NK-92 (cell line): ENCODE measurements around the gene PTBP1.
"Not testable (repeated sequence)": the region's sequence is repeated elsewhere in the genome, so short reads cannot be mapped to it uniquely, and the experiment has no call there.

Experiments used
- DNase-seq: peaks from one replicate; lab custom pipeline; 2025; ENCODE audit not compliant: unreplicated experiment; lab: John Stamatoyannopoulos, UW

Gene PTBP1

DNA sequence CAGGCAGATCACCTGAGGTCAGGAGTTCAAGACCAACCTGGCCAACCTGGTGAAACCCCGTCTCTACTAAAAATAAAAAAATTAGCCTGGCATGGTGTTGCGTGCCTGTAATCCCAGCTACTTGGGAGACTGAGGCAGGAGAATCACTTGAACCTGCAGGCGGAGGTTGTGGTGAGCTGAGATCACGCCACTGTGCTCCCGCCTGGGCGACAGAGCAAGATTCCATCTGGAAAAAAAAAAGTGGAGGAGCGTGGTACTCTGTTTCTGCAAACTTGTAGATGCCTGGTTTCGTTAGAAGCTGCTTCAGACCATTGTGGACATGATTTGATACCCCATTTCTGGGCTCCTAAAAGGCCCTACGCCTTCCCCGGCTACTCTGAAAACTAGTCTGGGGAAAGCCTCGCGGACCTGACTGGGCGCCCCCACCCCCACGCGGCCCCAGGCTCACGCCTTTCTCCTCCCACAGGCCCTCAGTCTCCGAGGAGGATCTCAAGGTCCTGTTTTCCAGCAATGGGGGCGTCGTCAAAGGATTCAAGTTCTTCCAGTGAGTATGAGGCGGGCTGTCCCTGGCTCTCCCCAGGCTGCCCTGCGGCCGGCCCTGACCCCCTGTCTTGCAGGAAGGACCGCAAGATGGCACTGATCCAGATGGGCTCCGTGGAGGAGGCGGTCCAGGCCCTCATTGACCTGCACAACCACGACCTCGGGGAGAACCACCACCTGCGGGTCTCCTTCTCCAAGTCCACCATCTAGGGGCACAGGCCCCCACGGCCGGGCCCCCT lies 13.0 kb downstream of the PTBP1 start:
- DNase-seq: no peak

DNA sequence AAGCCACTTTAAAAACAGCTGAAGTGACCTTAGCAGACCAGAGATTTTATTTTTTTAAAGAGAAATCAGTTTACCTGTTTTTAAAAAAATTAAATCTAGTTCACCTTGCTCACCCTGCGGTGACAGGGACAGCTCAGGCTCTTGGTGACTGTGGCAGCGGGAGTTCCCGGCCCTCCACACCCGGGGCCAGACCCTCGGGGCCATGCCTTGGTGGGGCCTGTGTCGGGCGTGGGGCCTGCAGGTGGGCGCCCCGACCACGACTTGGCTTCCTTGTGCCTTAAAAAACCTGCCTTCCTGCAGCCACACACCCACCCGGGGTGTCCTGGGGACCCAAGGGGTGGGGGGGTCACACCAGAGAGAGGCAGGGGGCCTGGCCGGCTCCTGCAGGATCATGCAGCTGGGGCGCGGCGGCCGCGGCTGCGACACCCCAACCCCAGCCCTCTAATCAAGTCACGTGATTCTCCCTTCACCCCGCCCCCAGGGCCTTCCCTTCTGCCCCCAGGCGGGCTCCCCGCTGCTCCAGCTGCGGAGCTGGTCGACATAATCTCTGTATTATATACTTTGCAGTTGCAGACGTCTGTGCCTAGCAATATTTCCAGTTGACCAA lies 13.7 kb downstream of the PTBP1 start:
- DNase-seq: no peak

DNA sequence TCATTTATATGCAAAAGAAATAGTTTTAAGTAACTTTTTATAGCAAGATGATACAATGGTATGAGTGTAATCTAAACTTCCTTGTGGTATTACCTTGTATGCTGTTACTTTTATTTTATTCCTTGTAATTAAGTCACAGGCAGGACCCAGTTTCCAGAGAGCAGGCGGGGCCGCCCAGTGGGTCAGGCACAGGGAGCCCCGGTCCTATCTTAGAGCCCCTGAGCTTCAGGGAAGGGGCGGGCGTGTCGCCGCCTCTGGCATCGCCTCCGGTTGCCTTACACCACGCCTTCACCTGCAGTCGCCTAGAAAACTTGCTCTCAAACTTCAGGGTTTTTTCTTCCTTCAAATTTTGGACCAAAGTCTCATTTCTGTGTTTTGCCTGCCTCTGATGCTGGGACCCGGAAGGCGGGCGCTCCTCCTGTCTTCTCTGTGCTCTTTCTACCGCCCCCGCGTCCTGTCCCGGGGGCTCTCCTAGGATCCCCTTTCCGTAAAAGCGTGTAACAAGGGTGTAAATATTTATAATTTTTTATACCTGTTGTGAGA lies 14.3 kb downstream of the PTBP1 start:
- DNase-seq: no peak

DNA sequence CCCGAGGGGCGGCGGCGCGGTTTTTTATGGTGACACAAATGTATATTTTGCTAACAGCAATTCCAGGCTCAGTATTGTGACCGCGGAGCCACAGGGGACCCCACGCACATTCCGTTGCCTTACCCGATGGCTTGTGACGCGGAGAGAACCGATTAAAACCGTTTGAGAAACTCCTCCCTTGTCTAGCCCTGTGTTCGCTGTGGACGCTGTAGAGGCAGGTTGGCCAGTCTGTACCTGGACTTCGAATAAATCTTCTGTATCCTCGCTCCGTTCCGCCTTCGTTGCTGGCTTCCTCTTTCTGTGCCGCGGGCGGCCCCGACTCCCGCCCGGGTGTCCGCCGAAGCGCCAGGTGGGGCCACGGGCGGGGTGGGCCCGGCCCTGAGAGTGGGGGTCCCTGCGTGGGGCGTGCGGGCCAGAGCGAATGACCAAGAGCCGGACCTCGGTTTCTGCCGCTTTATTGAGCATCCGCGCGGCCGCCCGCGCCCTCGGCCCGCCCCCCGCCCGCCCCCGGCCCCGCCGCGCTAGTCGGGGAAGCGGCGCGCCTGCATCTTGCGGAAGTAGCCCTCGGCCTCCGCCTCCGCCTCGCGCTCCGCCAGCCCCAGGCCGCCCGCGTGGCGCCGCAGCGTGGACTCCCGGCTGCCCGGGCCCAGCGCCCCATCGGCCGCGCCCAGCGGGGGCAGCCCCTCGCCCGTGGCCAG lies 14.9 kb downstream of the PTBP1 start:
- DNase-seq: no peak

DNA sequence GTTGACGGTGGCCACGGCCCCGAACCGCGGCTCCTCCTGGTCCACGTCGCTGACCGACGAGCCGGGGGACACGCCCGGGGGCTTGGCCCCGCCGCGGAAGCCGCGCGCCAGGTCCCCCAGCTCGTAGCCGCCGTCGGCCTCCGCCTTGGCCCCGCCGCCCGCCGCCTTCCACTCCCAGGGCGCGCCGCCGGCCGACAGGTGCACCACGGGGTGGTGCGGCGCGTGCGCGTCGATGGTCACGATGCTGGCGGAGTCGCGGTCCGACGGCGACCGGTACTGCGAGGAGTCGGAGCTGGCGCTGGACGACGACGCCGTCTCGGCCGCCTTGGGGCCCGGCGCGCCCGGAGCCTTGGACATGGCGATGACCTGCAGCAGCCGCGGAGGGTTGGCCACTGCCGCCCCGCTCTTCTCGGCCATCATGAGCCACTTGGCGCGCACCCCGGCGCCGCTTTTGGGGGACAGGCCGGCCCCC lies 15.5 kb downstream of the PTBP1 start:
- DNase-seq: no peak

DNA sequence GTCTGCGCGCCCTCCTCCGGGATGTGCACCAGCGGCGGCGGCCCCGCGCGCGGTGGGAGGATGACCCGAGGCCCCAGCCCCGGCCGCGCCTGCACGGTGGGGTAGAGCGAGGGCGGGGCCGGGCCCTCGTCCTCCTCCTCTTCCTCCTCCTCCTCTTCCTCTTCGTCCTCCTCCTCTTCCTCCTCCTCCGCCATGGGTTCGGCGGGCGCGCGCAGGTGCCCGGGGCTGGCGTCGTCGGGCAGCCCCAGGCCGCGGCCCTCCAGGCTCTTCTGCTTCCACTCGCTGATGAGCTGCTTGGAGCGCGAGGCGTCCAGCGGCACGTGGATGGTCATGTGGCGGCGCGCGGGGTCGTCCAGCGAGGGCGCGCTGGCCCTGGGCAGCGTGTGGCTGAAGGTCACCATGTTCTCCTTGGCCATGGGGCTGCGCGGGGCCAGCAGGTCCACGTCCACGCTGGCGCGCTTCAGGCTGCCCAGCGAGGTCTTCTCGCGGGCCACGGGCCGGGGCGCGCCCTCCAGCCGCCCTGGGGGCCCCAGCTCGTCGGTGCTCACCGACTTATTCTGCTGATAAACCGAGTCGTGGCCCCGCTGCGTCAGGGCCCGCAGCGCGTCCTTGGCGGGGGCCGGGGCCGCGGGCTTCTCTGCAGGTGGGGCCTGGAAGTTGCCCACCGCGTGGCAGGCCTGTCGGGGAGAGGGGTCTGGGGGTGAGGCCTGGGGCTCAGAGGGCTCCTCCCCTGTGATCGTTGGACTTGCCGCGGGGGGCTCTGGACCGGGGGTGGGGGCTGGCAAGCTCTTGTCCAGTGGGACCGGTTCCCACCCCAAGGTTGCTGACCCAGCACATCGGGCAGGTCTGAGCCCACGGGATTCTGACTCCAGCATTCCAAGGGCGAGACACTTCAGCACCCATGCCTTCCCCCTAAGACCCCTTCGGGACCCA lies 16.2 kb downstream of the PTBP1 start:
- DNase-seq: no peak

DNA sequence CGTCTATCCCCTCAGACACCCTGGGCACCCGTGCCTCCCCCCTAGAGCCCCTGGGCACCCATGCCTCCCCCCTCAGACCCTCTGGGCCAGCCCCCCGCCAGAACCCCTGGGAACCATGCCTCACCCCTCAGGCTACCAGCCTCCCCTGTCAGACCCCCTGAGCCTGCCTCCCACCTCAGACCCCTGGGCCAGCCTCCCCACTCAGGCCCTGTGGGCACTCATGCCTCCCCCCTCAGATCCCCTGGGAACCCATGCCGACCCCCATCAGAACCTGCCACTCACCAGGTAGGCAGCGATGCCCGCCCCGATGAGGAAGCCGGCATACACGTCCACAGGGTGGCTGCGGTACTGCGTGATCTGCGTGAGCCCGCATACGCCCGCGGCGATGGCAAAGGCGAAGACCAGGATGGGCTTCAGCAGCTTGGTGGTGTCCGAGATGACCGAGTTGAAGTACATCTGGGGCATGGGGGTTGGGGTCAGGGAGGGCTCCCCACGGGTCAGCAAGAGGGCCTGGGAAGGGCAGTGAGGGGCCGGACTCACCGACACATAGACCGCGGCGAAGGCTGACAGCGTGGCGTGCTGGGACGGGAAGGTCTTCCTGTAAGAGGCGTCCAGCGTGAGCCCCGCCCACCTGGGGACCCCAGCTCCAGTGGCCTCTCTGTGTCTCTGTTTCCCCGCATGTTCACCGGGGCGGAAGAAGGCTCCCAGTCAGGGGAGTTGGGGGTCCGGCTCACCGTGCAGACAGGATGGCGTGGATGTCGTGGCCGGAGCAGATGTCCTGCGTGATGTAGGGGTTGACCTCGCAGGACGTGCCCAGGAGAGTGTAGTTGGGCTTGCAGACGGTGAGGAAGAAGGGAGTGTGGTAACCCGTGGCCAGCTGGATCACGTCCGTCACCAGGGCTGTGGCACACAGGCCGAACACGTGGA lies 17.2 kb downstream of the PTBP1 start:
- no peak for DNase-seq

DNA sequence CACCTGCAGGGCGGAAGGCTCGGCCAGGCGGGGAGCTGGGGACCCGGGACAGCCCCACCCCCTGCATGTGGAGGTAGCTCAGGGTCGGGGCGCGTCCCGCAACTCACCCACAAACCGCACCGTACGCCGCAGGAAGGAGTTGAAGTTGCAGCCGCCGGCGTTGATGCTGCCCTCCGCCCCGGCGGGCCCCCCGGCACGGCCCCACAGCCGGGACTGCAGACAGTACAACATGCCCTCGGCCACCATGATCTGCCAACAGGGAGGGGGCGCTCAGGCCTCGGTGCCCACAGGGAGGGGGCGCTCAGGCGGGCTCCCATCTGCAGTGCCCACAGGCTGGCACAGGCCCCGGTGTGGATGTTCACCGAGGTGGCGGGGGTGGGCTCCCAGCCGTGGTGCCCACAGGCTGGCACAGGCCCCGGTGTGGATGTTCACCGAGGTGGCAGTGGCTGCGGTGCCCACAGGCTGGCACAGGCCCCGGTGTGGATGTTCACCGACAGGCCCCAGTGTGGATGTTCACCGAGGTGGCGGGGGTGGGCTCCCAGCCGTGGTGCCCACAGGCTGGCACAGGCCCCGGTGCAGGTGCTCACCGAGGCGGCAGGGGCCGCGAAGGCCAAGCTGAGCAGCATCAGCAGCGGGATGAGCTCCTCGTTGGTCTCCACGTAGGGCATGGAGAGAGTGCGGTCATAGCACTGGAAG lies 18.0 kb downstream of the PTBP1 start:
- DNase-seq: no peak

DNA sequence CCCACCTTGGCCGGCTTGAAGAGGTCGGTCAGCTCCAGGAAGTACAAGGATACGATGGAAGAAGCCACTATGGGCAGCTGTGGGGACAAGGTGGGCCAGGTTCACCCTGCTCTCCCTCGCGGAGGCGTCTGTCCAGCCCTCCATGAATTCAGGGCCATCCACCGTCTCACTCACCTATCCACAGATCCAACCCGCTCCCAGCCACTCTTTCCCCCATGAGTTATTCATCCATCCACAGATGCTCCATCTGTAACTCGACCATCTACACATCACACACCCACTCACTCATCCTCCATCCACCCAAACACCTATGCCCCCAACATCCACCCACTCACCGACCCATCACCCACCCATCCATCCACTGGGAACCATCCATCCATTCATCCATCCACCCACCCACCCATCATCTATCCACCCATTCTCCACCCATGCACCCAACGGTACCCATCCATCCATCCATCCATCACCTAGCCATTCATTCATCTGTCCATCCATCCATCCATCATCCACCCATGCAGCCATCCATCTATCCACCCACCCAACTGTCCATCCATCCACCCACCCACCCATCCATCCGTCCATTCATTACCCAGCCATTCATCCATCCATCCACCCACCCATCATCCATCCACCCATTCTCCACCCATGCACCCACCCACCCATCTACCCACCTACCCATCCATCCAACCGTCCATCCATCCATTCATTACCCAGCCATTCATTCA lies 18.7 kb downstream of the PTBP1 start:
- DNase-seq: no peak

DNA sequence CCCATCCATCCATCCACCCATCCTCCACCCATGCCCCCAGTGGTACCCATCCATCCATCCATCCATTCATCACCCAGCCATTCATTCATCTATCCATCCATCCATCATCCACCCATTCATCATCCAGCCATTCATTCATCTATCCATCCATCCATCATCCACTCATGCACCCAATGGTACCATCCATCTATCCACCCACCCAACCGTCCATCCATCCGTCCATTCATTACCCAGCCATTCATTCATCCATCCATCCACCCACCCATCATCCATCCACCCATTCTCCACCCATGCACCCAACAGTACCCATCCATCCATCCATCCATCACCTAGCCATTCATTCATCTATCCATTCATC lies 19.2 kb downstream of the PTBP1 start:
- no peak for DNase-seq

DNA sequence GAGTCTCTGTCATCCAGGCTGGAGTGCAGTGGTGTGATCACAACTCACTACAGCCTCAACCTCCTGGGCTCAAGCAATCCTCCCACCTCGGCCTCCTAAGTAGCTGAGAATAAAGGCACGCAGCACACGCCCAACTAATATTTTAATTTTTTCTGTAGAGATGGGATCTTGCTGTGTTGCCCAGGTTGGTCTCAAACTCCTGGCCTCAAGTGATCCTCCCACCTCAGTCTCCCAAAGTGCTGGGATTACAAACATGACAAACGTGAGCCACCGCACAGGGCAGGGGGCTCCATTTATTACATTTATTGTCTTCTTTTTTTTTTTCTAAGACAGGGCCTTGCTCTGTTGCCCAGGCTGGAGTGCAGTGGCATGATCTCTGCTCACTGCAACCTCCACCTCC lies 23.0 kb downstream of the PTBP1 start:
- DNase-seq: not testable (repeated sequence)

DNA sequence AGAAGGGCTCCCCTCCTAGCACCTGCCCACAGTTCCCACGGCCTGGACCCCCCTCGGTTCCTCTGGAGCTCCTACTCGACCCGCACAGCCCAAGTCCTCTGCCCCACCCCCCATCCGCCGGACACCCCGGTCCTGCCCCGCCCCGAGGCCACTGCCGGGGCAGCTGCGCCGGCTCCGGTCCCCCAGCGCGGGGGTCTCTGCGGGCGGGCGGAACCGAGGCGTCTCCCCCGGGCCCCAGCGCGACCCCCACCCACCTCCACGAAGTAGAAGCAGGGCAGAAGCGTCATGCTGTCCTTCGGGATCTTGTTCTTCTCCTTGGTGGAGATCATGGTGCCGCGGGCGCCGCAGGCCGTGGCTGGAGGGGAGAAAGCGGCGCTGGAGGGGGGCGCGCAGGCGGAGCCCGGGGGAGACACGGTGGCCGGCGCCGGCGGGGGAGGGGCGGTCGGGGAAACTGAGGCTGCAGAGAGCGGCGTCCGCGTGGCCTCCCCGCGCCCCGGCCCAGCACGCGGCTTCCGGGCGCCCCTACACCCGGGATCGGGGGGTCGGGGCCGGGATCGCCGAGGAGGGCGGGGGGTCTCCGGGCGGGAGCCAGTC lies 24.1 kb downstream of the PTBP1 start:
- DNase-seq: no peak

DNA sequence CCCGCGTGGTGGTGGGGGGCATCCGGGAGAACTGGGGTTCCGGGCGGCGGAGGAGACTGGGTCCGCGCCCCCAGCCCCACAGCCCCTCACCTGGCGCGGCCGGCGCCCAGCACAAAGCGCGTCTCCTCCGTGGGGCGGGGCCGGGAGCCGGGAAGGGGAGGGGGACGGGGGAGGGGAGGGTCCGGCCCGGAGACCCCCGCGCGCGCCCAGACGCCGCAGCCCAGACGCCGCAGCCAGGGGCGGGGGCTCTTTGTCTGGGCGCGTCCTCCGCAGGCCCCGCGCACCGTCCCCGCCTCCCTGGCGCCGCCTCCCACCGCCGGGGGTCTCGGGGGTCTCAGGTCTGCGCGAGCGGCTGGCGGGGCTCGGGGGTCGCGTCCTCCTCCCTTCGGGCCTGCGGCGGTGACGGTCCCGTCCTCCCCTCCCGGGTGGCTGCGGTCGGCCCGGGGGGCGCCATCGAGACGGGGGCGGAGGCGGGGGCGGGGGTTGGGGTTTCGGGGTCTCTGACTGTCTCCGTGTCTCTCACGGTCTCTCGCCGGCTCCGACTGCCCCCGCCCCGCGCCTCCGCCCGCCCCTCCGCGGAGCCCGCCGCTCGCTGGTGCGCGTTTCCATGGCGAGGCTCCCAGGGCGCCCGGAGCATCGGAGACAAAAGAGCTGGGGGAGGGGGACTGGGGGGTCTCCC lies 24.7 kb downstream of the PTBP1 start, which contains the start of gene PLPPR3:
Gene PLPPR3 (minus strand): TSS at position 131 of the 679 bp plus-strand sequence. CDS start 396 bp downstream, outside the sequence.
- DNase-seq: no peak

DNA sequence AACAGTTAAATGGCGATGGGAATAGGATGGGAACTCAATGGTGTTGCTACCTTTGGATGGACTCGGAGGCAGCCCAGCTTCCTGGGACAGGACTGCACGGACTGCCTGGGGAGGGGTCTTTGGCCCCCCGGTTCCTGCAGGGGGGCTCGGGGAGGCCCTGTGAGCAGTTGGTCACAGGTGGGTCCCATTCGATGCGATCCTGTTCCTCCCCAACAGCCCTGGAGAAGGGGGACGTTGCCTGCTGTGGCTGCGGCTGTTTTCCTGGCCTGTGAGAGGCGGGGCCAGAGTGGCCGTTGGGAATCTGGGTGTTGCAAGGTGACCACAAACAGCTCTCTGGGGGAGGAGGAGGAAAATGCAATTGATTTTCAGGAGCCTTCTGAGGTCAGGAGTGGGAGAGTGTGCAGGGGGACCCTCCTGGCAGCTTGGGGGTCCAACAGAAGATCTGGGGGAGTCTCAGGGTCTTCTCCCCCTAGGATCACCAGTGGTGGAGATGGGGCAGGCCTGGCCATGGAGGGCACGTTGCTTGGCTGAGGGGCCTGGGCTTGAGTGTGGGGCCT lies 26.4 kb downstream of the PTBP1 start:
- no peak for DNase-seq

DNA sequence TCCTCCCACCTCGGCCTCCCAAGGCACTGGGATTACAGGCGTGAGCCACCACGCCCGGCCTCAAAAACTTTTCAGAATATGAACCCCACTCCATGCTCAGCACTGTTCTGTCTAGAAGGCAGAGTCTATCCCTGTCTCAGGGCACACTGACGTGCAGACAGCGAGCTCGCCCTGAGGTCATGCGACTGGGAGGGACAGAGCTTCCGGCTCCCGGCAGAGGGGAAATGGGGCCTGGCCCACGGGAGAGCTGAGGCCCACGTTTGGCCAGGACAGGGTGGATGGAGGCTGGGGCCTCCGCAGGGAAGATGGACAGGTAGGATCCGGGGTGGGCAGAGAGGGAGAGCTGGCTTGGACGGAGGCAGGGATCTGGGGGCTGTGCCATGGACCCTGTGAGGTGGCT lies 27.6 kb downstream of the PTBP1 start:
- no peak for DNase-seq

DNA sequence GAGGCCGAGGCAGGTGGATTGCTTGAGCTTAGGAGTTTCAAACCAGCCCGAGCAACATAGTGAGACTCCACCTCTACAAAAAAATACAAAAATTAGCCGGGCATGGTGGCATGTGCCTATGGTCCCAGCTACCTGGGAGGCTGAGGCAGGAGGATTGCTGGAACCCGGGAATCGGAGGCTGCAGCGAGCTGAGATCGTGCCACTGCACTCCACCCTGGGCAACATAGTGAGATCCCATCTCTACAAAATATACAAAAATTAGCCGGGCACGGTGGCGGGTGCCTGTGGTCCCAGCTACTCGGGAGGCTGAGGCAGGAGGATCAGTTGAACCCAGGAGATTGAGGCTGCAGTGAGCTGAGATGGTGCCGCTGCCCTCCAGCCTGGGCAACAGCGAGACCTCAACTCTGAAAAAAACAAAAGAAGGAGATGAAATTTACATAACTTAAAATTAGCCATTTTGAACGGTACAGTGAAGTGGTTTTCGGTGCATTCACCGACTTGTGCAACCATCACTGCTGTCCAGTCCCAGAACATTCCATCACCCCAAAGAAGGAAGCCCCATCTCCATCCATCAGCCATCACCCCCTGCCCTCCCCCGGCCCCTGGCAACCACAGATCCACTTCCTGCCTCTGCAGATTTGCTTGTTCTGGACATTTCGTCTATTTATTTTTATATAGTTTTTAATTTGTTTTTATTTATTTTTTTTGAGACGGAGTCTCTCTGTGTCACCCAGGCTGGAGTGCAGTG lies 28.8 kb downstream of the PTBP1 start:
- DNase-seq: no peak
